Vagina (tissue), 2 donors: ENCODE data around the gene TMEM233.

Experiments used
- POLR2A ChIP-seq, 2 donors: fragments of 450-650 bp; IDR thresholded peaks; one replicate each; pipeline ENCODE4 v1.6.1; 2017; ENCODE audit warnings: antibody characterized with exemption in 2 of 2, mild to moderate bottlenecking in 2 of 2, moderate library complexity in 2 of 2
- POLR2AphosphoS5 ChIP-seq, 2 donors: sonication (generic); formaldehyde crosslinking; IDR thresholded peaks; one replicate each; pipeline ENCODE4 v1.9.0; 2017; ENCODE audit warnings: antibody characterized with exemption in 2 of 2, mild to moderate bottlenecking in 2 of 2, low read depth in 1 of 2; ENCODE audit not compliant: insufficient read depth in 1 of 2

- TF ChIP-seq POLR2AphosphoS5 (IDR thresholded peaks at IDR 0.05; ENCODE audit: insufficient read depth in 1 of 2, low read depth in 1 of 2), result no peak
- no peak for TF ChIP-seq POLR2A (IDR thresholded peaks at IDR 0.05)
These were observed 77.5 kb downstream of the TMEM233 start for GRCh38 chr12:119671070-119671469.
